ENCODE measurements around the gene RNF126. TPM values are rescaled to one million over a fixed set of nuclear protein-coding genes. Genes with fewer than 3 reads are reported as not detected.
A peak's percentile ranks its signal among the peaks of the same experiment; 100 is the strongest.
"Not testable (repeated sequence)": the region's sequence is repeated elsewhere in the genome, so short reads cannot be mapped to it uniquely, and the experiment has no call there.

Gene RNF126
- total RNA-seq, 1 donor from 2014 or later, result 10.8 TPM

DNA sequence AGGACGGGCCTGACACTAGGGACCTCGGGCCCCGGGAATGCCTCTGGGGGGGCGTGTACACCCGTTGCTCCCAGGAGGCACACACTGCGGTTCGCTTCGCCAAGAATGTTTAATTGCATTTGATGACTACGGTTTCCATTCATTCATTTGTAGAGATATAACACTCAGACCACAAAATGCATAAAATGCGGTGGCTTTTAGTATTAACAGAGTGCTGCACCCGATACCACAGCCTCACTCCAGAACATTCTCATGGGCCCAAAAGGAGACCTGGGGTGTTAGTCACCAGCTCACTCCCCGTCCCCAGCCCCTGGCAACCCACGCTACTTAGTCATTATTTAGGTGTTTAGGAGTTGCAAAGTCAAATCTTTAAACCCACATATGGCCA, 51.5 kb downstream of the RNF126 start:
- no peak for DNase-seq

DNA sequence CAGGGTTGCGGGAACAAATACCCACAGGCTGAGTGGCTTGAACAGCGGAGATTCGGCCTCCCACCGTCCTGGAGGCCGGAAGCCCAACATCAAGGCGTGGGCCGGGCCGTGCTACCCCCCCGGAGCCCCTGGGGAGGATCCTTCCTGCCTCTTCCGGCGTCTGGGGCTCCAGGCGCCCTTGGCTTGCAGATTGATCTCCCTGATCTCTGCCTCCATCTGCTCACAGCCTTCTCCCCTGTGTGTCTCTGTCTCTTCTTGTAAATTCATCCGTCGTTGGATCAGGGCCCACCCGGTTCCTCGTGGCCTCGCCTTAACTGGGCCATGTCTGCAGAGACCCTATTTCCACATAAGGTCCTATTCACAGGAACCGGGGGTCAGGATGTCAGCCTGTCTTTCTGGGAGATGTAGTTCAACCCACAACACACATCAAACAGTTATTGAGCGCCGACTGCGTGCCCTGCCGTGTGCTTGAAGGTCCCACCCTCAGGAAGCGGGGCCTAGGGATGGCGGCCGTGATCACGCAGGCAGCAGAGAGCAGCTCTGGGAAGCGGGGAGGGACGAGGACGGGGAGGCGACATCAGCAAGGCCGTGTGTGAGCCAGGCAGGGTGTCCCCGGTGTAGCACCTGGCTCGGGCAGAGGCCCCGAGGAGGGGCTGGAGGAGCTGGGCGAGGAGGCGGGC, 52.1 kb downstream of the RNF126 start:
- no peak for DNase-seq

DNA sequence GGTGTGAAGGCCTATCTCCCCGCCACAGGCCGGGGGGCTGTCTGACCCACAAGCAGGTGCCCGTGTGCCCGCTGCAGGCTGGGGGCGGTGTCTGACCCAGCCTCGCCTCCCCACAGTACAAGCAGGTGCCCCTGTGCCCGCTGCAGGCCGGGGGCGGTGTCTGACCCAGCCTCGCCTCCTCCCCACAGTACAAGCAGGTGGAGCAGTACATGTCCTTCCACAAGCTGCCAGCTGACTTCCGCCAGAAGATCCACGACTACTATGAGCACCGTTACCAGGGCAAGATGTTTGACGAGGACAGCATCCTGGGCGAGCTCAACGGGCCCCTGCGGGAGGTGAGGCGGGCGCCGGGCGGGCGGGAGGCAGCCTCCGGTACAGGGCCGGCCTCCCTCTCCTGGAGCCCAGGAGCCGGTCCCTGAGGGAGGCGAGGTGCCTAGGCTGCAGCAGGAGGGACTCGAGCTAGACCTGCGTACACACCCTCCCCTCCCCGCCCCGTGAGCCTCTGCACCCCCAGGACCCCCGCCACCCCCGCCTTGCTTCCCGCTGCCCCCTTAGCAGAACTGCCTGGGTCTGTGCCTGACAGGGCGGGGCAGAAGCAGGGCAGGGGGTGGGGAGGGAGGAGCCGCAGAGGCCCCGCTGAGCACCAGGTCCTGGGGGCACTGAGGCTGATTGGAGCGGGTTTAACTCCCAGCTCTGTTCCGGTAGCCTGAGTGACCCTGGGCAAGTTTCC, 52.8 kb downstream of the RNF126 start:
- no peak for DNase-seq

DNA sequence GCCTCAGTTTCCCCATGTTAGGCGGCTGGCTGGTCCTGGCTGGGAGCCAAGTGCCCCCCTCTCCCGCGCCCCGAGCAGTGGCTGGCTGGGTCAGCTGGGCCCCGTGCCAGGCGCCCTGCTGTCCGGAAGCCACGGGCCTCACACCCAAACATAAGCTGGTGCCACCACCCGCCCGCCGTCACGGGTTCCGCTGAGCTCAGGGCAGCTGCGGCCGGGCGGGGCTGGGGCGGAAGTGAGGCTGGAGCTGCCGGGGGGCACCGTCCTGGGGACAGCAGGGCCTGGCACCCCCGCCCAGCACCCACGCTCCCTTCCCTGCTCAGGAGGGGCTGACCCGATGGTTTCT, 54.0 kb downstream of the RNF126 start:
- peak; percentile 51 for DNase-seq

DNA sequence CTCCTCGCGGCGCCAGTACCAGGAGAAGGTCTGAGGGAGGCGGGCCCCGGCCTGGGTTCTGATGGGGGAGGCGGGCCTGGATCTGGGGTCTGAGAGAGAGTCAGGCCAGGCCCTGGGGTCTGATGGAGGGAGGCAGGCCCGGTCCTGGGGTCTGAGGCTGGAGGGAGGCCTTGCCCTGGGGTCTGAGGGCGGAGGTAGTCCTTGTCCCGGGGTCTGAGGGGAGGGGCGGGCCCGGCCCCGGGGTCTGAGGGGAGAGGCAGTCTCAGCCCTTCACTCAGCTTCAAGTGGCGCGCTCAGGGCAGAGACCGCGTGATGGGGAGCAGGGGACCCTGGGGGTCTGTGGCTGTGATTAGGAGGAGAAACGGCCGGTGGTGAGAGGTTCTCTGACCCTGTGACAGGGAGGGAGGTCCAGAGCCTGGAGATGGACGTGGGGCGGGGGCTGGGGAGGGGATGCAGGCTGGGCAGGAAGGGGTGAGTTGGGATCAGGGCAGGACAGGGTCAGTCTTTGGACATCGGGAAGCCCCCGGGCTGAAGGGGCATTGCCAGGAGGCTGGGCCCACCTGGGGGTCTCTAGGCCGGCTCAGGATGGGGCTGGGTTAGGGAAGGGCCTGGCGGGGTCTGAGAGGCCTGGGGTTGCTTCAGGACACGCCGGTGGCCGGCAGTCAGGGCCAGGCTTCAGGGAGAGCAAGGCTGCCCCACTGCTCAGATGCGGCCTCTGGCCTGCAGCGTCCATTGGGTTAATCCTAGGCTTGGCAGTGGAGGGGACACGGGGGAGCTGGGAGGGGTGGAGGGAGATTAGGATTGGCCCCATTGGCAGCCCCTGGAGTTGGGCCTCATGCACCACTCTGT, 54.6 kb downstream of the RNF126 start:
- DNase-seq, result no peak

- no peak for DNase-seq
These were observed 55.5 kb downstream of the RNF126 start for GRCh38 chr19:607301-608154.

GRCh38 chr19:605061-605971, 57.7 kb downstream of the RNF126 start:
- DNase-seq, result not testable (repeated sequence)

- no peak for DNase-seq
These were observed 58.7 kb downstream of the RNF126 start for GRCh38 chr19:604355-604754.

DNA sequence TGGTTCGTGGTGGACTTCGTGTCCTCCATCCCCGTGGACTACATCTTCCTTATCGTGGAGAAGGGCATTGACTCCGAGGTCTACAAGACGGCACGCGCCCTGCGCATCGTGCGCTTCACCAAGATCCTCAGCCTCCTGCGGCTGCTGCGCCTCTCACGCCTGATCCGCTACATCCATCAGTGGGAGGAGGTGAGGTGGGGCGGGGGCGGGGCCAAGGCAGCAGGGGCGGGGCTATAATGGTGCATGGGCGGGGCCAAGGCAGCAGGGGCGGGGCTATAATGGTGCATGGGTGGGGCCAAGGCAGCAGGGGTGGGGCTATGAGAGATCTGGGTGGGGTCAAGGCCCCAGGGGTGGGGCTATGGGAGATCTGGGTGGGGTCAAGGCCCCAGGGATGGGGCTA, 59.2 kb downstream of the RNF126 start:
- DNase-seq, result not testable (repeated sequence)

- not testable (repeated sequence) for DNase-seq
These were observed 59.7 kb downstream of the RNF126 start for GRCh38 chr19:603302-603639.

DNA sequence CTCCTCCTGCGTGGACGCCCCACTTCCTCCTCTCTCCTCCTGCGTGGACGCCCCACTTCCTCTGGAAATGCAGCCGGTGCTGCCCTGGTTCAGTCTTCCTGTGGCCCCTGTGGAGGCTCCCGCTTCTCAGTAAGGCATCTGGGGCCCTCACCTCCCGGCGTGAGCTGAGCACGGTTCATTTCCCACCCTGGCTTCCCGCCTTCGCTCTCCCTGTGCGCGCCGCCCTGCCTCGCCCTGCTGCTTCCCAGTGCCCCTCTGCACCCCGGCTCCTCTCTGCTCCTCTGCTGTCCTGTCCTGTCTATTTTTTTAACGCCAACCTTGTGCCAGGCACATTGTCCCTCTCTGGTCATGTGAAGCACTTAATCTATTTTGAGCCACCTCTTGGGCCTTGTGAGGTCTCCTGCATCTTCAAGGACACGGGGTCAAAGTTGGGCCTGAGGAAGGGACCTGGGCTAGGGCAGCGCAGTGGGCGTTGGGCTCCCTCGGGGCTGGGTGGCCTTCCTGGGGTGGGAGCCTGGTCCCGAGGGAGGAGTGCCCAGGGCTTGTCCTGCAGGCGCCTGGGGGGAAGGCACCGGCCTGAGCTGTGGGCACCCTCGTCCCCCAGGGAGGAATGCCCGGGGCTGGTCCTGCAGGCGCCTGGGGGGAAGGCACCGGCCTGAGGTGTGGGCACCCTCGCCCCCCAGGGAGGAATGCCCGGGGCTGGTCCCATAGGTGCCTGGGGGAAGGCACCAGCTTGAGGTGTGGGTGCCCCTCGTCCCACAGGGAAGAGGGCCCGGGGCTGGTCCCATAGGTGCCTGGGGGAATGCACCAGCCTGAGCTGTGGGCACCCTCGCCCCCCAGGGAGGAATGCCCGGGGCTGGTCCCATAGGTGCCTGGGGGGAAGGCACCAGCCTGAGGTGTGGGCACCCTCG, 60.4 kb downstream of the RNF126 start:
- no peak for DNase-seq

DNA sequence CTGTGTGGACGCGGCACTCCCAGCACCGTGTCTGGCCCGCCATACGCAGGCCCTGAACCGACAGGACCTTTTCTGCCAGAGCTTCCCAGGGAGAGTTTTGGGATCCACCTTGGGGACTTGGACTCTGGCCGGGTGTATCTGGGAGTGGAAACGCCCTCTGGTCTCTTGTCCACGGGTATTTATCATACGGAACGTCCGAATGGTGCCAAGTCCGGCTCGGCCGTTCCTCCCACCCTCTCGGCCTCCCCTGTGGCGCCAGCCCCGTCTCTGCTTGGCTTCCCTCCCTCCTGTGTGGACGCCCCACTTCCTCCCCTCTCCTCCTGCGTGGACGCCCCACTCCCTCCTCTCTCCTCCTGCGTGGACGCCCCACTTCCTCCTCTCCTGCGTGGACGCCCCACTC, 61.2 kb downstream of the RNF126 start:
- no peak for DNase-seq

DNA sequence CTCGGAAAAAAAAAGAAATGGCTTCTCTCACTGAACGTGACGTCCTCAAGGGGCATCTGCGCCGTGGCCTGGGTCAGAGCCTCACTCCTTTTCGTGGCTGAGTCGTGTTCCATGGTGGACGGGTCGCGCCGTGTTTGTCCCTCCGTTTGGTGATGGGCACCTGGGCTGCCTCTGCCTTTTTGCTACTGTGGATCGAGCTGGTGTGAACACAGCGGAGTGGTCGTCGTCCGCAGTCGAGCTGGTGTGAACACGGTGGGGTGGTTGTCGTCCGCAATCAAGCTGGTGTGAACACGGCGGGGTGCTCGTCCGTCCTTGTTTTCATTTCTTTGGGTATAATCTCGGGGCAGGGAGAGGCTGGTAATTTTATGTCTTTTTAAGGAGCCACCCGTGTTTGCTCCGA, 61.7 kb downstream of the RNF126 start:
- DNase-seq, result no peak

Other genes starting within 250 kb of the RNF126 start
- 13.9 TPM for gene SHC2, start 202.2 kb downstream of the RNF126 start, total RNA-seq
- 0.16 TPM for gene MADCAM1, start 166.7 kb downstream of the RNF126 start, total RNA-seq
- gene TPGS1, start 155.7 kb downstream of the RNF126 start, total RNA-seq, result 15.6 TPM
- gene CDC34, start 131.5 kb downstream of the RNF126 start, total RNA-seq, result 46.2 TPM
- not detected for gene GZMM, start 119.2 kb downstream of the RNF126 start, total RNA-seq
- 77.4 TPM for gene BSG, start 90.6 kb downstream of the RNF126 start, total RNA-seq
- 8.0 TPM for gene HCN2, start 73.3 kb downstream of the RNF126 start, total RNA-seq
- 12.5 TPM for gene POLRMT, start 29.7 kb downstream of the RNF126 start, total RNA-seq
- 0.62 TPM for gene FGF22, start 23.3 kb downstream of the RNF126 start, total RNA-seq
- gene FSTL3, start 13.2 kb upstream of the RNF126 start, total RNA-seq, result 3.3 TPM
- not detected for gene PRSS57, start 32.2 kb upstream of the RNF126 start, total RNA-seq
- 95.9 TPM for gene PALM, start 45.7 kb upstream of the RNF126 start, total RNA-seq
- gene MISP, start 87.9 kb upstream of the RNF126 start, total RNA-seq, result not detected
- gene PTBP1, start 134.2 kb upstream of the RNF126 start, total RNA-seq, result 33.5 TPM
- gene PLPPR3, start 158.7 kb upstream of the RNF126 start, total RNA-seq, result 99.5 TPM
- 0.31 TPM for gene AZU1, start 164.6 kb upstream of the RNF126 start, total RNA-seq
- gene PRTN3, start 177.8 kb upstream of the RNF126 start, total RNA-seq, result not detected
- not detected for gene ELANE, start 189.1 kb upstream of the RNF126 start, total RNA-seq
- gene CFD, start 196.4 kb upstream of the RNF126 start, total RNA-seq, result 2.8 TPM
- 17.9 TPM for gene MED16, start 230.0 kb upstream of the RNF126 start, total RNA-seq
- not detected for gene RNU6-9, start 230.3 kb upstream of the RNF126 start, total RNA-seq

Data from occipital lobe (tissue), 2 donors.